Measurements from ENCODE around the gene PTPRQ.

The PTPRQ gene

DNA sequence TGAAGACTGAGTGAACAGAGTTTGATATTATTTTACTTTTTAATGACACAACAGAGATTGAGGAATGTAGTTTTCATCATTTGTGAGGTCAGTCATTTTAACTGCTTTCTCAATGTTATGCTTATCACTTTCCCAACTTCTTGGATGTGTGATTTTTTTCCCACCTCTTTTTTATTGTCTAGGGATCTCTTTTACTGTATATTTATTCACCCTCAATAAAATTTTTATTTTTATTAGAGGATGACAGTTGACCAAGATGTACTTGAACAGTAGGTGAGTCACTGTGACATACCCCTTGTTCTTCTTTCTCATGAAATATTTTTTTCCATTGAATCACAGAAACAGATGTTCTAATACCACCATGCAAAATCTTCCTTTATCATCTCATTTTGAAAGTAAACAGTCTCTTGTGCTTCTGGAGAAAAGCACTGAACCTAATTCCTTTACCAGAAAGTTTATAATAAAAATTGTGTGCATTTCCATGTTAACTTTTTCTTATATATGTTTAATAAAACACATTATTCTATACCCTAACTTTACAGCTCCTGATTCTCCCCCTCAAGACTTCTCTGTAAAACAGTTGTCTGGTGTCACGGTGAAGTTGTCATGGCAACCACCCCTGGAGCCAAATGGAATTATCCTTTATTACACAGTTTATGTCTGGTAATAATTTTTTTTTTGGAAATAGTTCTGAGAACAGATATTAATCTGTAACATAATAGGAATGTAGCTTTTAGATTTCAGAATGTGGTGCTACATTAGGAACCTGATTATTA, 65.9 kb downstream of the PTPRQ start:
- Histone ChIP-seq H3K27ac (ENCODE audit: low read depth, low read length) (no peak overlapping the region), H3K4me3 (ENCODE audit: low read depth, low read length) (no peak overlapping the region), H3K36me3 (ENCODE audit: control insufficient read depth, insufficient read depth, low read length) (no peaks in the 10 kb centered on the region), H3K4me1 (ENCODE audit: control insufficient read depth, insufficient read depth, low read length) (no peaks in the 10 kb centered on the region), H3K9me3 (ENCODE audit: control insufficient read depth, insufficient read depth, low read depth, low read length) (no peaks in the 10 kb centered on the region), H3K9ac (ENCODE audit: low read length) (no peak overlapping the region), H3K27me3 (ENCODE audit: control insufficient read depth, insufficient read depth, low read length) (no peaks in the 10 kb centered on the region)

DNA sequence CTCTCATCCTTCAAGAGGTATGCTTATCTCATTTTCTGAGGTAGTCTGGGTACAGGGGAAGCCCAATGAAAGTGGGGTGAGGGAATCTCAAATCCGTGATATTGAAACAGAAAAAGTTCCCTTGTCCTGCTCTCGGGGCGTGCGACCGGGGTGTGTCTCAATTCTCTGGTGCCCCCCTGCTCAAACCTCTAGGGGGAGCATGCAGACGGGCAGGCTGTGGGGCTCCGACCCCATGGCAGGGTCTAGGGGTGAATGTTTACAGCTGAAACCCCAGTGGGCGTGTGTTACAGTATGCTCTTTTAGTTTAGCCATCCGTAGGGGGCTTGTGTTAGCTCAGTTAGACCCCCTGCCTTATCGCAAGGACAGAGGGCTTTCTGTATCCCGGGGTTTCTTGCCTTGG, 68.7 kb downstream of the PTPRQ start:
- Histone ChIP-seq H3K4me3 (ENCODE audit: low read depth, low read length) (no peak overlapping the region), H3K27ac (ENCODE audit: low read depth, low read length) (no peak overlapping the region), H3K9ac (ENCODE audit: low read length) (no peak overlapping the region), H3K4me1 (ENCODE audit: control insufficient read depth, insufficient read depth, low read length) (no peaks in the 10 kb centered on the region), H3K9me3 (ENCODE audit: control insufficient read depth, insufficient read depth, low read depth, low read length) (peaks cover 3% of the 10 kb centered on the region; the same call in 1 of the 2 replicates), H3K36me3 (ENCODE audit: control insufficient read depth, insufficient read depth, low read length) (no peaks in the 10 kb centered on the region), H3K27me3 (ENCODE audit: control insufficient read depth, insufficient read depth, low read length) (no peaks in the 10 kb centered on the region)

DNA sequence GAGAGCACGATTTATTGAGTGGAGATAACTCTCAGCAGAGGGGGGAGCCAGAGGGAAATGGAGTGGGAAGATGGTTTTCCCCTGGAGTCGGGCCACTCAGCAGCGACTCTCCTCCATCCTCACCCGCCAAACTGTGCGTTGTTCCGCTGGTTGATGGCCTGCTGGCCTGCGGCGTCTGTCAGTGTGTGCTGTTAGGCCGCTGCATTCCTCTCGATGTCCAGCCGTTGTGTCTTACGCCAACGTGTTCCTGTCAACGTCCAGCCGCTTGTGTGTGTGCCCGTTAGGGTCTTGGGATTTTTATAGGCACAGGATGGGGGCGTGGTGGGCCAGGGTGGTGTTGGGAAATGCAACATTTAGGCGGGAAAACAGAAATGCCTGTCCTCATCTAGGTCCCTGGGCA, 69.2 kb downstream of the PTPRQ start:
- Histone ChIP-seq H3K9ac (ENCODE audit: low read length) (no peak overlapping the region), H3K36me3 (ENCODE audit: control insufficient read depth, insufficient read depth, low read length) (no peaks in the 10 kb centered on the region), H3K4me1 (ENCODE audit: control insufficient read depth, insufficient read depth, low read length) (no peaks in the 10 kb centered on the region), H3K27ac (ENCODE audit: low read depth, low read length) (no peak overlapping the region), H3K27me3 (ENCODE audit: control insufficient read depth, insufficient read depth, low read length) (no peaks in the 10 kb centered on the region), H3K9me3 (ENCODE audit: control insufficient read depth, insufficient read depth, low read depth, low read length) (peaks cover 7% of the 10 kb centered on the region), H3K4me3 (ENCODE audit: low read depth, low read length) (no peak overlapping the region)

DNA sequence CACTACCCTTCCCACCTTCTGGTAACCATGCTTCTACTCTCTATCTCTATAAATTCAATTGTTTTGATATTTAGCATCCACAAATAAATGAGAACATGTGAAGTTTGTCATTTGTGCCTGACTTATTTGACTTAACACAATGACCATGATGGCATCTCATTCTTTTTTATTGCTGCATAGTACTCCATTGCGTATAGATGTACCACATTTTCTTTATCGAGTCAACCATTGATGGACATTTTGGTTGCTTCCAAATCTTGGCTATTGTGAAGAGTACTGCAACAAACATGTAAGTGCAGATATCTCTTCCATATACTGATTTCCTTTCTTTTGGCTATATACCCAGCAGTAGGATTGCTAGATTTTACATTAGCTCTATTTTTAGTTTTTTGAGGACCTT, 73.6 kb downstream of the PTPRQ start:
- Histone ChIP-seq H3K9ac (ENCODE audit: low read length) (no peak overlapping the region), H3K4me1 (ENCODE audit: control insufficient read depth, insufficient read depth, low read length) (no peaks in the 10 kb centered on the region), H3K27ac (ENCODE audit: low read depth, low read length) (no peak overlapping the region), H3K36me3 (ENCODE audit: control insufficient read depth, insufficient read depth, low read length) (no peaks in the 10 kb centered on the region), H3K9me3 (ENCODE audit: control insufficient read depth, insufficient read depth, low read depth, low read length) (peaks cover 7% of the 10 kb centered on the region), H3K4me3 (ENCODE audit: low read depth, low read length) (no peak overlapping the region), H3K27me3 (ENCODE audit: control insufficient read depth, insufficient read depth, low read length) (no peaks in the 10 kb centered on the region)

DNA sequence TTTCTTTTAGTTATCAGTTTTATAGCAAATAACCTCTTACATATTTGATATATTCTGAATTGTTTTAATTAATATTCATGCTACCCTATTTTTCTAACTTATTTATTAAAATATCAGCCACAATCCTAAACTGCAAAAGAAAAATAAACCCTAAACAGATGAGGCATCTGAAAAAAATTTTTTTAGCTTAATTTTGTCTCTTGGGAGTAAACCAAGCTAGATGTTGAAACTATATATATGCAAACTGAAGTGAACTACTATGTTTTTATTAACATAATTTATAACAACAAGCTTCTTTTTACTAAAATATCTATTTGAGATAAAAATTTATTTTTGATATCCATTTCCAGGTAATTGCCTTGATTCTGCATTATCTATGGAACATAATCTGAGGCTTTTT, 87.6 kb downstream of the PTPRQ start:
- H3K9me3 ChIP-seq (ENCODE audit: control insufficient read depth, insufficient read depth, low read depth, low read length), result no peaks in the 10 kb centered on the region
- H3K36me3 ChIP-seq (ENCODE audit: control insufficient read depth, insufficient read depth, low read length), result no peaks in the 10 kb centered on the region
- no peaks in the 10 kb centered on the region for H3K27me3 ChIP-seq (ENCODE audit: control insufficient read depth, insufficient read depth, low read length)
- H3K9ac ChIP-seq (ENCODE audit: low read length), result no peak overlapping the region
- no peak overlapping the region for H3K4me3 ChIP-seq (ENCODE audit: low read depth, low read length)
- H3K27ac ChIP-seq (ENCODE audit: low read depth, low read length), result no peak overlapping the region
- H3K4me1 ChIP-seq (ENCODE audit: control insufficient read depth, insufficient read depth, low read length), result no peaks in the 10 kb centered on the region

DNA sequence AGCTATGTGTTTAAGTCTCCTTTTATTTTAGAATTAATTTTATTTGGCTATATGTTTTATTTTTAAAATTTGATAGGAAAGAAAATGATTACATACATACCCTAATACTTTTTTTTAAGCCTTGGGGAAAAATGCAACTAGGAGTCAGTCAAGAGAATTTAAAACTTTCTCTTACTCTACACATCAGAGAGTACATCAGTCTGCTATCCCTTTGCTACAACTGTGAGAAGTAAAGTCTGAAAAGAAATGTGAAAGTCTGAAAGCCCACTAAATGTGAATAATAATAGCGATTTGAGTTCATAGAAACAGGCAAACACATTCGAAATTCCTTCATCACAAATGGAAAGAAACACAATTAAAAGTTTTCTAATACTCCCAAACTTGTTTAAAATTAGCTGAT, 95.0 kb downstream of the PTPRQ start:
- Histone ChIP-seq H3K4me3 (ENCODE audit: low read depth, low read length) (no peak overlapping the region), H3K4me1 (ENCODE audit: control insufficient read depth, insufficient read depth, low read length) (no peaks in the 10 kb centered on the region), H3K9ac (ENCODE audit: low read length) (no peak overlapping the region), H3K27ac (ENCODE audit: low read depth, low read length) (no peak overlapping the region), H3K36me3 (ENCODE audit: control insufficient read depth, insufficient read depth, low read length) (no peaks in the 10 kb centered on the region), H3K9me3 (ENCODE audit: control insufficient read depth, insufficient read depth, low read depth, low read length) (no peaks in the 10 kb centered on the region), H3K27me3 (ENCODE audit: control insufficient read depth, insufficient read depth, low read length) (no peaks in the 10 kb centered on the region)

DNA sequence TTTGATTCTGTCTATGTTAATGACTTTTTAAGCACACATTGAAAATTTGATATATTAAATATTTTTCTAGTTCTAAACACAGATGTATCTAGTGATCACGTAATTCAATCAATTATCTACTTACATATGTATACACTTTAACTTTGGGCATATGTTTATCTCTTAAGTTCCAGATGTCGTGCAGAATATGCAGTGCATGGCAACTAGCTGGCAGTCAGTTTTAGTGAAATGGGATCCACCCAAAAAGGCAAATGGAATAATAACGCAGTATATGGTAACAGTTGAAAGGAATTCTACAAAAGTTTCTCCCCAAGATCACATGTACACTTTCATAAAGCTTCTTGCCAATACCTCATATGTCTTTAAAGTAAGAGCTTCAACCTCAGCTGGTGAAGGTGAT, 105.3 kb downstream of the PTPRQ start:
- no peaks in the 10 kb centered on the region for H3K4me1 ChIP-seq (ENCODE audit: control insufficient read depth, insufficient read depth, low read length)
- H3K4me3 ChIP-seq (ENCODE audit: low read depth, low read length), result no peak overlapping the region
- no peaks in the 10 kb centered on the region for H3K9me3 ChIP-seq (ENCODE audit: control insufficient read depth, insufficient read depth, low read depth, low read length)
- no peaks in the 10 kb centered on the region for H3K36me3 ChIP-seq (ENCODE audit: control insufficient read depth, insufficient read depth, low read length)
- no peak overlapping the region for H3K9ac ChIP-seq (ENCODE audit: low read length)
- H3K27ac ChIP-seq (ENCODE audit: low read depth, low read length), result no peak overlapping the region
- no peaks in the 10 kb centered on the region for H3K27me3 ChIP-seq (ENCODE audit: control insufficient read depth, insufficient read depth, low read length)

DNA sequence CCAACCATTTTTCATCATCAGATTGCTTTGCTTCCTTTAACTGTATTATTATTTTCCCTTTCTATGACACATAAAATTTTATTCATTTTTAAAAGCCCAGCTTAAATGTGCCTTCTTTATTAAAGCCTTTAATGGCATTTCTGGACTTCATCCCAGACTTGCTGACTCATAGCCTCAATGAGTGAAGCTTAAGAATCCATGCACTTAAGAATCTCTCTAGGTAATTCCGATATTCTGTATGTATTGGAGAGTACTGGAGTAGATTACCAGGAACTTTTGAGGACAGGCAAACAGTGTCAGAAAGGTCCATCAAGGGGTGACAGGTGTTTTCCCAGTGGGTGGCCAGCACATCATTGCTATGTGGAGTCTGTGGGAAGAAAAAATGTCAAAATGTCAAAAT, 107.9 kb downstream of the PTPRQ start:
- Histone ChIP-seq H3K27ac (ENCODE audit: low read depth, low read length) (no peak overlapping the region), H3K4me3 (ENCODE audit: low read depth, low read length) (no peak overlapping the region)

DNA sequence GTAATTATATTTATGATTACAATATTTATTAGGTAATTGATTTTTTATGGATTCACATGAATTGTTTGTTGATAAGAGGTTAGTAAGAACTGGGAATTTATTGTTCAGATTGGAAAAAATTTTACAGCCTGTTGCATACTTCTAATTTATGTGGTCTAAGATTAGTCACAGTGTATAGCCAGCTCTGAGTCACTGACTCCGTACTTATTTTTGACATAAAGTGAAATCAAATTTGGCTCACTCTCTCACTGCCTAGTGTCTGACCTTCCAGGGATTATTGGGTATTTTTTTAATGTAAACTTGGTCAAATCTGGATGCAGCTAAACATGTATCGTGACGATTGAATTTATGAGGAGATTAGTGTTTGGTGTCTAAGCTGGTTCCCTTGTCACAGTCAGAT, 109.3 kb downstream of the PTPRQ start:
- H3K27ac ChIP-seq (ENCODE audit: low read depth, low read length), result no peak overlapping the region
- no peaks in the 10 kb centered on the region for H3K36me3 ChIP-seq (ENCODE audit: control insufficient read depth, insufficient read depth, low read length)
- H3K9me3 ChIP-seq (ENCODE audit: control insufficient read depth, insufficient read depth, low read depth, low read length), result no peaks in the 10 kb centered on the region
- no peak overlapping the region for H3K4me3 ChIP-seq (ENCODE audit: low read depth, low read length)
- H3K27me3 ChIP-seq (ENCODE audit: control insufficient read depth, insufficient read depth, low read length), result no peaks in the 10 kb centered on the region
- no peak overlapping the region for H3K9ac ChIP-seq (ENCODE audit: low read length)
- H3K4me1 ChIP-seq (ENCODE audit: control insufficient read depth, insufficient read depth, low read length), result no peaks in the 10 kb centered on the region

More for the DNA sequence above, 107.9 kb downstream of the PTPRQ start:
- Histone ChIP-seq H3K9me3 (ENCODE audit: control insufficient read depth, insufficient read depth, low read depth, low read length) (no peaks in the 10 kb centered on the region), H3K9ac (ENCODE audit: low read length) (no peak overlapping the region), H3K27me3 (ENCODE audit: control insufficient read depth, insufficient read depth, low read length) (no peaks in the 10 kb centered on the region), H3K4me1 (ENCODE audit: control insufficient read depth, insufficient read depth, low read length) (no peaks in the 10 kb centered on the region), H3K36me3 (ENCODE audit: control insufficient read depth, insufficient read depth, low read length) (no peaks in the 10 kb centered on the region)

DNA sequence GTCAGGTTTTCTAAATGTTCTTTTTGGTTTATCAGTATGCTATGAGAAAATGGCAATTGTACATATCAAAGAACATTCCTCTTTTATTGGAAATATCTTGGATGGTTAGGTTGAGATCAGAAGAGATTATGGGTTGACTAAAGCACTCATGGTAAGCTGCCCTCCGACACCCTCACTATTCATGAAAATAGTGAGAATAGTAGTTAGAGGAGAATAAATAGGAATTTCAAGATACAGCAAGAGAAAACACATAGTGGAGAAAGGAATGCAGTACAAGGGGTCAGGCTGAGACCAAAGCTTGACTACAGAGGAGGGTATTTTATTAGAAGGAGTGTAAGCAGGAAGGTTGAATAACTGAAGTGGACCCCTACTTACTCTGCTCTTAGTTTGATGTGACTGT, 112.5 kb downstream of the PTPRQ start:
- no peaks in the 10 kb centered on the region for H3K27me3 ChIP-seq (ENCODE audit: control insufficient read depth, insufficient read depth, low read length)
- H3K4me1 ChIP-seq (ENCODE audit: control insufficient read depth, insufficient read depth, low read length), result no peaks in the 10 kb centered on the region
- no peak overlapping the region for H3K9ac ChIP-seq (ENCODE audit: low read length)
- H3K27ac ChIP-seq (ENCODE audit: low read depth, low read length), result no peak overlapping the region
- H3K36me3 ChIP-seq (ENCODE audit: control insufficient read depth, insufficient read depth, low read length), result no peaks in the 10 kb centered on the region
- H3K9me3 ChIP-seq (ENCODE audit: control insufficient read depth, insufficient read depth, low read depth, low read length), result no peaks in the 10 kb centered on the region
- H3K4me3 ChIP-seq (ENCODE audit: low read depth, low read length), result no peak overlapping the region

DNA sequence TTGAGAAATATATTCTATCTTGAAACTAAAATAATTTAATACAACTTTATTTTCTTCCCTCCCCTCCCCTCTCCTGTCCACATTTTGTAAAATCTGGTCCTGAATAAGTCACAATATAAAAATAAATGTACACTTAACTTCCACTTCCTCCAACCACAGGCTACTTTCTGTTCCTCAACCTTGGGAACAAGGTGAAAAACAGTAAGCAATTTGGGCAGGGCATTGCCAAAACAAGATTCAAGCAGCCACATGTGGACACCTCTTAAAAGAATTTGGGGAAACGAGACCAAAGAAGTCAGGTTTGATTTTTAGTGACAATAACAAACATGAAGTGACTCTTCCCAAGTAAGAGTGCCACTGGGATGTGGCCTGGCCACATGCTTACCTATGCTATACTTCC, 115.7 kb downstream of the PTPRQ start:
- H3K36me3 ChIP-seq (ENCODE audit: control insufficient read depth, insufficient read depth, low read length), result no peaks in the 10 kb centered on the region
- H3K27me3 ChIP-seq (ENCODE audit: control insufficient read depth, insufficient read depth, low read length), result no peaks in the 10 kb centered on the region
- no peak overlapping the region for H3K4me3 ChIP-seq (ENCODE audit: low read depth, low read length)
- H3K9ac ChIP-seq (ENCODE audit: low read length), result no peak overlapping the region
- H3K27ac ChIP-seq (ENCODE audit: low read depth, low read length), result no peak overlapping the region
- H3K9me3 ChIP-seq (ENCODE audit: control insufficient read depth, insufficient read depth, low read depth, low read length), result no peaks in the 10 kb centered on the region
- no peaks in the 10 kb centered on the region for H3K4me1 ChIP-seq (ENCODE audit: control insufficient read depth, insufficient read depth, low read length)

Data from HUES6 (cell line).